HepG2 (cell line): Measurements from ENCODE around the gene MRM3. TPM values are rescaled to one million over a fixed set of nuclear protein-coding genes. Genes with fewer than 3 reads are reported as not detected.
A peak's percentile ranks its signal among the peaks of the same experiment; 100 is the strongest.

ENCODE experiments used
- ATF7 ChIP-seq, 2 experiments: fragments of 450-650 bp in 1 of 2; sonication (generic) in 1 of 2; formaldehyde crosslinking in 1 of 2; IDR thresholded peaks; 2 replicates each; pipeline versions ENCODE4 v1.4.0 to v1.6.1; 2016 to 2020; ENCODE audit warnings: antibody characterized with exemption in 1 of 2, mild to moderate bottlenecking in 1 of 2, missing genetic modification reagents in 1 of 2
- CAMTA2 ChIP-seq: sonication (generic); formaldehyde crosslinking; IDR thresholded peaks from 2 replicates; pipeline ENCODE4 v1.4.0; 2020; ENCODE audit warnings: mild to moderate bottlenecking, missing genetic modification reagents, borderline replicate concordance
- HHEX ChIP-seq: IDR thresholded peaks from 2 replicates; pipeline ENCODE4 v1.6.1; 2016; ENCODE audit warnings: control low read depth
- KLF15 ChIP-seq: sonication (generic); formaldehyde crosslinking; IDR thresholded peaks from 2 replicates; pipeline ENCODE4 v1.8.1; 2023; ENCODE audit warnings: borderline replicate concordance, mild to moderate bottlenecking, inconsistent platforms, missing genetic modification reagents, mixed read lengths
- MAFG ChIP-seq: sonication (generic); formaldehyde crosslinking; IDR thresholded peaks from 2 replicates; pipeline ENCODE4 v1.5.1; 2020; ENCODE audit warnings: mild to moderate bottlenecking, missing genetic modification reagents
- MLLT10 ChIP-seq: sonication (generic); formaldehyde crosslinking; IDR thresholded peaks from 2 replicates; pipeline ENCODE4 v1.4.0; 2020; ENCODE audit warnings: missing genetic modification reagents
- MTERF4 ChIP-seq: sonication (generic); formaldehyde crosslinking; IDR thresholded peaks from 2 replicates; pipeline ENCODE4 v1.8.0; 2023; ENCODE audit warnings: mild to moderate bottlenecking, missing genetic modification reagents
- MTF1 ChIP-seq: sonication (generic); formaldehyde crosslinking; IDR thresholded peaks from 2 replicates; pipeline ENCODE4 v1.5.0; 2020; ENCODE audit warnings: missing genetic modification reagents
- NFKB2 ChIP-seq: sonication (generic); formaldehyde crosslinking; IDR thresholded peaks from 2 replicates; pipeline ENCODE4 v1.4.0; 2020; ENCODE audit warnings: missing genetic modification reagents, borderline replicate concordance
- PAWR ChIP-seq: sonication (generic); formaldehyde crosslinking; IDR thresholded peaks from 2 replicates; pipeline ENCODE4 v1.4.0; 2020; ENCODE audit warnings: missing genetic modification reagents, mild to moderate bottlenecking, borderline replicate concordance
- PAX8 ChIP-seq: sonication (generic); formaldehyde crosslinking; IDR thresholded peaks from 2 replicates; pipeline ENCODE4 v1.8.0; 2022; ENCODE audit warnings: mild to moderate bottlenecking, missing genetic modification reagents, borderline replicate concordance
- REPIN1 ChIP-seq: sonication (generic); formaldehyde crosslinking; IDR thresholded peaks from 2 replicates; pipeline ENCODE4 v1.8.0; 2022; ENCODE audit warnings: missing genetic modification reagents, low read depth, mild to moderate bottlenecking, borderline replicate concordance
- SRF ChIP-seq: IDR thresholded peaks from 2 replicates; pipeline ENCODE4 v1.6.1; 2011; ENCODE audit warnings: mild to moderate bottlenecking, low read depth, low read length, moderate library complexity
- ZBTB26 ChIP-seq: IDR thresholded peaks from 2 replicates; pipeline ENCODE4 v1.6.1; 2016; ENCODE audit warnings: missing compliant biosample characterization, missing genetic modification reagents, borderline replicate concordance
- ZFYVE20 ChIP-seq: sonication (generic); formaldehyde crosslinking; IDR thresholded peaks from 2 replicates; pipeline ENCODE4 v1.8.0; 2023; ENCODE audit warnings: low read depth, mild to moderate bottlenecking, moderate library complexity, missing genetic modification reagents, borderline replicate concordance
- ZNF570 ChIP-seq: sonication (generic); formaldehyde crosslinking; IDR thresholded peaks from 2 replicates; pipeline ENCODE4 v1.4.0; 2020; ENCODE audit warnings: mild to moderate bottlenecking, missing genetic modification reagents, borderline replicate concordance
- polyA plus RNA-seq, 8 experiments: library from polyadenylated mRNA; depleted of rRNA in 3 of 8; stranded (reverse) in 7 of 8; unstranded in 1 of 8; fragments of >200 nt; fragmentation: Illumina TruSeq in 4 of 8; extraction: Trizol in 4 of 8; gene quantifications; 2 replicates each; pipeline versions ENCODE4 v1.2.1 to v1.2.3, GENCODE V29; 2011 to 2016; ENCODE audit warnings: low read depth in 4 of 8, missing spikeins in 1 of 8, mixed read lengths in 1 of 8; ENCODE audit not compliant: insufficient read depth in 1 of 8
- total RNA-seq, 5 experiments: library from RNA; depleted of rRNA; stranded (reverse); fragments of >200 nt; fragmentation: Illumina TruSeq; extraction: Trizol; gene quantifications; 2 replicates each; pipeline ENCODE4 v1.2.3, GENCODE V29; 2016; ENCODE audit warnings: low read depth in 1 of 5
- TF ChIP-seq, protein P1 (sequence below): sonication (generic); formaldehyde crosslinking; IDR thresholded peaks from 2 replicates; pipeline ENCODE4 v1.9.0; 2022; ENCODE audit warnings: missing genetic modification reagents, mild to moderate bottlenecking, borderline replicate concordance
- TF ChIP-seq, protein P2 (sequence below): sonication (generic); formaldehyde crosslinking; IDR thresholded peaks from 2 replicates; pipeline ENCODE4 v1.4.0; 2020; ENCODE audit warnings: missing genetic modification reagents, borderline replicate concordance
- TF ChIP-seq, protein P3 (sequence below): fragments of 450-650 bp; IDR thresholded peaks from 2 replicates; pipeline ENCODE4 v1.6.1; 2016

The MRM3 gene
- total and polyA plus RNA-seq, 2 of the 13 experiments (the other 11 are each of a cell fraction or from before 2014, with no cell fraction given) = 12.3 to 25.5 TPM

GRCh38 chr17:732902-733720, 49.0 kb upstream of the MRM3 start (continued):
- TF ChIP-seq, protein P1, sequence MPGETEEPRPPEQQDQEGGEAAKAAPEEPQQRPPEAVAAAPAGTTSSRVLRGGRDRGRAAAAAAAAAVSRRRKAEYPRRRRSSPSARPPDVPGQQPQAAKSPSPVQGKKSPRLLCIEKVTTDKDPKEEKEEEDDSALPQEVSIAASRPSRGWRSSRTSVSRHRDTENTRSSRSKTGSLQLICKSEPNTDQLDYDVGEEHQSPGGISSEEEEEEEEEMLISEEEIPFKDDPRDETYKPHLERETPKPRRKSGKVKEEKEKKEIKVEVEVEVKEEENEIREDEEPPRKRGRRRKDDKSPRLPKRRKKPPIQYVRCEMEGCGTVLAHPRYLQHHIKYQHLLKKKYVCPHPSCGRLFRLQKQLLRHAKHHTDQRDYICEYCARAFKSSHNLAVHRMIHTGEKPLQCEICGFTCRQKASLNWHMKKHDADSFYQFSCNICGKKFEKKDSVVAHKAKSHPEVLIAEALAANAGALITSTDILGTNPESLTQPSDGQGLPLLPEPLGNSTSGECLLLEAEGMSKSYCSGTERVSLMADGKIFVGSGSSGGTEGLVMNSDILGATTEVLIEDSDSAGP = peak; percentile 60; the same call in 1 of the 2 replicates
- TF ChIP-seq MLLT10 (CRISPR knock-in tag) (no peak), ZNF570 (CRISPR knock-in tag) (no peak), PAX8 (CRISPR knock-in tag) (no peak), ATF7 (IDR thresholded peaks at IDR 0.05) (no peak), ATF7 (CRISPR knock-in tag; IDR thresholded peaks at IDR 0.05) (no peak), NFKB2 (CRISPR knock-in tag) (peak; percentile 42; the same call in 1 of the 2 replicates), ZFYVE20 (no peak), HHEX (CRISPR knock-in tag) (no peak), SRF (no peak), MTERF4 (CRISPR knock-in tag) (no peak), PAWR (no peak), MAFG (no peak), MTF1 (CRISPR knock-in tag) (no peak), REPIN1 (CRISPR knock-in tag) (no peak), ZBTB26 (CRISPR knock-in tag) (no peak), CAMTA2 (no peak), KLF15 (no peak)
- TF ChIP-seq, protein P2, sequence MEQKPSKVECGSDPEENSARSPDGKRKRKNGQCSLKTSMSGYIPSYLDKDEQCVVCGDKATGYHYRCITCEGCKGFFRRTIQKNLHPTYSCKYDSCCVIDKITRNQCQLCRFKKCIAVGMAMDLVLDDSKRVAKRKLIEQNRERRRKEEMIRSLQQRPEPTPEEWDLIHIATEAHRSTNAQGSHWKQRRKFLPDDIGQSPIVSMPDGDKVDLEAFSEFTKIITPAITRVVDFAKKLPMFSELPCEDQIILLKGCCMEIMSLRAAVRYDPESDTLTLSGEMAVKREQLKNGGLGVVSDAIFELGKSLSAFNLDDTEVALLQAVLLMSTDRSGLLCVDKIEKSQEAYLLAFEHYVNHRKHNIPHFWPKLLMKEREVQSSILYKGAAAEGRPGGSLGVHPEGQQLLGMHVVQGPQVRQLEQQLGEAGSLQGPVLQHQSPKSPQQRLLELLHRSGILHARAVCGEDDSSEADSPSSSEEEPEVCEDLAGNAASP (CRISPR knock-in tag) = no peak
- TF ChIP-seq, protein P3, sequence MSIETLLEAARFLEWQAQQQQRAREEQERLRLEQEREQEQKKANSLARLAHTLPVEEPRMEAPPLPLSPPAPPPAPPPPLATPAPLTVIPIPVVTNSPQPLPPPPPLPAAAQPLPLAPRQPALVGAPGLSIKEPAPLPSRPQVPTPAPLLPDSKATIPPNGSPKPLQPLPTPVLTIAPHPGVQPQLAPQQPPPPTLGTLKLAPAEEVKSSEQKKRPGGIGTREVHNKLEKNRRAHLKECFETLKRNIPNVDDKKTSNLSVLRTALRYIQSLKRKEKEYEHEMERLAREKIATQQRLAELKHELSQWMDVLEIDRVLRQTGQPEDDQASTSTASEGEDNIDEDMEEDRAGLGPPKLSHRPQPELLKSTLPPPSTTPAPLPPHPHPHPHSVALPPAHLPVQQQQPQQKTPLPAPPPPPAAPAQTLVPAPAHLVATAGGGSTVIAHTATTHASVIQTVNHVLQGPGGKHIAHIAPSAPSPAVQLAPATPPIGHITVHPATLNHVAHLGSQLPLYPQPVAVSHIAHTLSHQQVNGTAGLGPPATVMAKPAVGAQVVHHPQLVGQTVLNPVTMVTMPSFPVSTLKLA = no peak
